Spinal cord (tissue), 4 donors: ENCODE measurements around the gene MDP1. TPM values are rescaled to one million over a fixed set of nuclear protein-coding genes. Genes with fewer than 3 reads are reported as not detected.

Source experiments
- polyA plus RNA-seq, 2 donors: library from polyadenylated mRNA; unstranded; fragments of 120-200 nt; gene quantifications; one replicate each; pipeline ENCODE4 v1.2.1, GENCODE V29; 2013; ENCODE audit not compliant: insufficient read length in 2 of 2
- small RNA-seq: library from RNA; depleted of rRNA; stranded (forward); fragments of <200 nt; gene quantifications from one replicate; pipeline ENCODE3, GENCODE V24; 2014; ENCODE audit warnings: low replicate concordance
- total RNA-seq, 2 donors: library from RNA; depleted of rRNA in 1 of 2; stranded (reverse); fragments of 120-200 nt in 1 of 2; fragments of >200 nt in 1 of 2; gene quantifications; one replicate each; pipeline versions ENCODE4 v1.2.3 to v1.2.4, GENCODE V29; 2013 to 2014

MDP1 gene
- total and polyA plus RNA-seq, 4 donors = 19.5 to 46.2 (median 21.7) TPM

Small RNA genes within 50 kb of the gene (small RNA-seq; reads per million reads assigned to genes)
- gene AL136295.4 (not detected), gene CHMP4A (not detected), gene IPO4 (not detected), gene IRF9 (not detected), gene MDP1 (not detected)

Other genes starting within 250 kb of the MDP1 start
Only the 30 nearest of the 34 such genes appear.
- 10 to 100 TPM; 10.2 to 11.9 TPM for gene CARMIL3, start 164.1 kb downstream of the MDP1 start, total RNA-seq
- 10 to 100 TPM; 32.9 to 43.2 TPM for gene CARMIL3, start 164.1 kb downstream of the MDP1 start, polyA plus RNA-seq
- gene CPNE6, start 144.5 kb downstream of the MDP1 start, total RNA-seq = 10 to 100 TPM in 1 of 2 donors, 1 to 10 TPM in 1; 1.7 to 55.7 TPM
- gene CPNE6, start 144.5 kb downstream of the MDP1 start, polyA plus RNA-seq = 10 to 100 TPM; 14.1 to 15.1 TPM
- gene PCK2, start 121.8 kb downstream of the MDP1 start, total RNA-seq = 1 to 10 TPM; 3.9 to 5.1 TPM
- gene PCK2, start 121.8 kb downstream of the MDP1 start, polyA plus RNA-seq = 1 to 10 TPM; 6.6 to 7.0 TPM
- gene DCAF11, start 101.3 kb downstream of the MDP1 start, total RNA-seq = 10 to 100 TPM; 62.1 to 66.9 TPM
- gene DCAF11, start 101.3 kb downstream of the MDP1 start, polyA plus RNA-seq = 10 to 100 TPM; 59.5 to 64.1 TPM
- gene NRL, start 101.1 kb downstream of the MDP1 start, total RNA-seq = 1 to 10 TPM; 1.8 to 2.4 TPM
- 1 to 10 TPM; 3.5 to 4.8 TPM for gene NRL, start 101.1 kb downstream of the MDP1 start, polyA plus RNA-seq
- gene FITM1, start 85.4 kb downstream of the MDP1 start, total RNA-seq = under 1 TPM in 1 of 2 donors, not detected in 1; 0.77 TPM
- gene FITM1, start 85.4 kb downstream of the MDP1 start, polyA plus RNA-seq = 1 to 10 TPM; 1.1 to 1.2 TPM
- 100 to 1,000 TPM in 1 of 2 donors, 10 to 100 TPM in 1; 49.0 to 134 TPM for gene PSME1, start 79.9 kb downstream of the MDP1 start, total RNA-seq
- 100 to 1,000 TPM in 1 of 2 donors, 10 to 100 TPM in 1; 96.2 to 103 TPM for gene PSME1, start 79.9 kb downstream of the MDP1 start, polyA plus RNA-seq
- gene EMC9, start 74.5 kb downstream of the MDP1 start, total RNA-seq = 10 to 100 TPM; 11.0 to 20.1 TPM
- gene EMC9, start 74.5 kb downstream of the MDP1 start, polyA plus RNA-seq = 10 to 100 TPM; 31.2 to 37.2 TPM
- 100 to 1,000 TPM in 1 of 2 donors, 10 to 100 TPM in 1; 59.4 to 136 TPM for gene PSME2, start 69.5 kb downstream of the MDP1 start, total RNA-seq
- 100 to 1,000 TPM; 112 to 115 TPM for gene PSME2, start 69.5 kb downstream of the MDP1 start, polyA plus RNA-seq
- gene RNF31, start 68.6 kb downstream of the MDP1 start, total RNA-seq = 10 to 100 TPM; 17.8 to 47.3 TPM
- 10 to 100 TPM; 50.2 to 56.8 TPM for gene RNF31, start 68.6 kb downstream of the MDP1 start, polyA plus RNA-seq
- gene IRF9, start 54.8 kb downstream of the MDP1 start, total RNA-seq = 10 to 100 TPM; 50.0 to 81.4 TPM
- 10 to 100 TPM; 68.6 to 74.0 TPM for gene IRF9, start 54.8 kb downstream of the MDP1 start, polyA plus RNA-seq
- gene REC8, start 44.0 kb downstream of the MDP1 start, total RNA-seq = 10 to 100 TPM; 18.7 to 21.8 TPM
- 100 to 1,000 TPM in 1 of 2 donors, 10 to 100 TPM in 1; 95.9 to 129 TPM for gene REC8, start 44.0 kb downstream of the MDP1 start, polyA plus RNA-seq
- 10 to 100 TPM in 1 of 2 donors, 1 to 10 TPM in 1; 9.2 to 28.2 TPM for gene IPO4, start 27.2 kb downstream of the MDP1 start, total RNA-seq
- gene IPO4, start 27.2 kb downstream of the MDP1 start, polyA plus RNA-seq = 10 to 100 TPM; 19.4 to 22.7 TPM
- 10 to 100 TPM; 36.6 to 62.9 TPM for gene TM9SF1, start 20.6 kb downstream of the MDP1 start, total RNA-seq
- gene TM9SF1, start 20.6 kb downstream of the MDP1 start, polyA plus RNA-seq = 10 to 100 TPM; 30.7 to 36.8 TPM
- not detected for gene TSSK4, start 10.4 kb downstream of the MDP1 start, total RNA-seq
- gene TSSK4, start 10.4 kb downstream of the MDP1 start, polyA plus RNA-seq = 10 to 100 TPM in 1 of 2 donors, 1 to 10 TPM in 1; 7.4 to 15.2 TPM
- 10 to 100 TPM; 23.2 to 44.2 TPM for gene CHMP4A, start 2.6 kb downstream of the MDP1 start, total RNA-seq
- gene CHMP4A, start 2.6 kb downstream of the MDP1 start, polyA plus RNA-seq = 10 to 100 TPM; 48.9 to 62.9 TPM
- gene NEDD8, start 16.3 kb upstream of the MDP1 start, total RNA-seq = 100 to 1,000 TPM in 1 of 2 donors, 10 to 100 TPM in 1; 79.6 to 278 TPM
- gene NEDD8, start 16.3 kb upstream of the MDP1 start, polyA plus RNA-seq = 100 to 1,000 TPM; 229 to 250 TPM
- gene GMPR2, start 16.9 kb upstream of the MDP1 start, total RNA-seq = 10 to 100 TPM; 57.5 to 77.4 TPM
- gene GMPR2, start 16.9 kb upstream of the MDP1 start, polyA plus RNA-seq = 10 to 100 TPM; 84.0 to 96.9 TPM
- 10 to 100 TPM; 41.9 to 64.1 TPM for gene TINF2, start 26.6 kb upstream of the MDP1 start, total RNA-seq
- gene TINF2, start 26.6 kb upstream of the MDP1 start, polyA plus RNA-seq = 10 to 100 TPM; 51.8 to 59.1 TPM
- 1 to 10 TPM in 1 of 2 donors, under 1 TPM in 1; 0.99 to 6.2 TPM for gene TGM1, start 47.1 kb upstream of the MDP1 start, total RNA-seq
- gene TGM1, start 47.1 kb upstream of the MDP1 start, polyA plus RNA-seq = 1 to 10 TPM; 4.9 to 6.1 TPM
- 10 to 100 TPM; 23.1 to 23.5 TPM for gene RABGGTA, start 55.5 kb upstream of the MDP1 start, total RNA-seq
- gene RABGGTA, start 55.5 kb upstream of the MDP1 start, polyA plus RNA-seq = 10 to 100 TPM; 31.8 to 42.9 TPM
- gene DHRS1, start 83.7 kb upstream of the MDP1 start, total RNA-seq = 10 to 100 TPM; 12.6 to 20.2 TPM
- 10 to 100 TPM; 31.1 to 47.5 TPM for gene DHRS1, start 83.7 kb upstream of the MDP1 start, polyA plus RNA-seq
- gene NOP9, start 83.8 kb upstream of the MDP1 start, total RNA-seq = 10 to 100 TPM; 18.7 to 21.5 TPM
- gene NOP9, start 83.8 kb upstream of the MDP1 start, polyA plus RNA-seq = 10 to 100 TPM; 25.7 to 27.7 TPM
- 10 to 100 TPM in 1 of 2 donors, 1 to 10 TPM in 1; 4.9 to 14.8 TPM for gene CIDEB, start 91.9 kb upstream of the MDP1 start, total RNA-seq
- 1 to 10 TPM; 6.3 to 7.8 TPM for gene CIDEB, start 91.9 kb upstream of the MDP1 start, polyA plus RNA-seq
- 1 to 10 TPM; 1.4 to 3.6 TPM for gene LTB4R2, start 94.1 kb upstream of the MDP1 start, total RNA-seq
- 1 to 10 TPM; 2.5 to 3.3 TPM for gene LTB4R2, start 94.1 kb upstream of the MDP1 start, polyA plus RNA-seq
- 1 to 10 TPM; 2.7 to 2.8 TPM for gene LTB4R, start 95.4 kb upstream of the MDP1 start, total RNA-seq
- gene LTB4R, start 95.4 kb upstream of the MDP1 start, polyA plus RNA-seq = 1 to 10 TPM; 3.8 to 6.2 TPM
- gene ADCY4, start 119.0 kb upstream of the MDP1 start, total RNA-seq = 1 to 10 TPM; 3.5 to 9.0 TPM
- gene ADCY4, start 119.0 kb upstream of the MDP1 start, polyA plus RNA-seq = 10 to 100 TPM; 11.9 to 16.0 TPM
- gene RIPK3, start 123.9 kb upstream of the MDP1 start, total RNA-seq = 1 to 10 TPM; 1.4 to 3.1 TPM
- gene RIPK3, start 123.9 kb upstream of the MDP1 start, polyA plus RNA-seq = 1 to 10 TPM; 1.4 to 2.0 TPM
- gene NFATC4, start 152.1 kb upstream of the MDP1 start, total RNA-seq = 10 to 100 TPM; 10.8 to 63.3 TPM
- gene NFATC4, start 152.1 kb upstream of the MDP1 start, polyA plus RNA-seq = 10 to 100 TPM; 23.6 to 42.0 TPM
- gene NYNRIN, start 182.9 kb upstream of the MDP1 start, total RNA-seq = 10 to 100 TPM; 14.8 to 37.4 TPM
- 10 to 100 TPM; 25.3 to 35.0 TPM for gene NYNRIN, start 182.9 kb upstream of the MDP1 start, polyA plus RNA-seq